ENCODE data around the gene HOXA13. TPM values are rescaled to one million over a fixed set of nuclear protein-coding genes. Genes with fewer than 3 reads are reported as not detected.

Gene HOXA13
- total and polyA plus RNA-seq, 2 donors (not counting 1 experiment from before 2014, with no cell fraction given) = not detected

DNA sequence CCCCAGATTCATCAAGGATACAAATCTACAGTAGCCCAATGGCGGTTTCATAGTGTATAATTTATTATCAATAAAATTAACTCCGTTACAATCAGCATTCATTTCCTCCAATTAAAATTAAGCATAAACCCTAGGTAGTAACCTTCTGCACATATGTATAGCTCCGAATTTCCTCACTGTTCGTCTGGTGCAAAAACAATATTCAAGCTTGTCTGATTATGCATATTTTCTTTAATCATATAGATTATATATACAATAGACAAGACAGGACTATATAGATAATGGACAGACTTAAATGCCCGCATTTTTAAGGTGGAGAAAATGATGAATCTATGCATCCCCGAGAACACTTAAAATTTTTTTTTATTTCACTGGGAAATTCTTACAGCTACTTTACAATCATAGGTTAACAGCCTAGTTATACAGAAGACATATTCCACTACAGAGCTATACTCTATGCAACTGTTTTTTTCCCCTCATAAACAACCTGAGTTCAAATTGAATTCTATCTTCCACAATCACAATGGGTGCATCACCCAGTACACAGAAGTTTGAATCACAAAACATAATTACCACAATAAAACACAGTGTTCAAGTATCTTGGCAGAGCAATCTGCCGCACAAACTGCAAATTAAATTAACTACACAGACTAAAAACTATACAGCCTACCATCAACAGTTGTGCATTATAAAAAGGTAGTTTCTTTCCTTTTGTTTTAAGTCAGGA is 37.2 kb downstream of the HOXA13 start:
- Histone ChIP-seq H3K27me3 (replicated peaks in 1 of 4; ENCODE audit: control extremely low read depth in 1 of 4, control insufficient read depth in 3 of 4, insufficient read depth in 4 of 4, low read length in 3 of 4) (peaks cover 0 to 89% (median 73%) of the 10 kb centered on the region in 4 experiments), H3K79me2 (ENCODE audit: control insufficient read depth, insufficient read depth, low read length) (no peaks in the 10 kb centered on the region), H3K4me1 (ENCODE audit: control insufficient read depth in 2 of 2, insufficient read depth in 2 of 2, low read length in 2 of 2) (peaks cover 53 to 61% of the 10 kb centered on the region in 2 donors), H3K4me3 (ENCODE audit: control extremely low read depth in 1 of 5, extremely low read depth in 1 of 5, insufficient read depth in 1 of 5, low read depth in 2 of 5, low read length in 4 of 5) (no peak overlapping the region), H3K27ac (ENCODE audit: low read length in 2 of 2) (no peak overlapping the region), H4K20me1 (ENCODE audit: control insufficient read depth, insufficient read depth, low read length, poor library complexity, severe bottlenecking) (peaks cover 4% of the 10 kb centered on the region), H3K9ac (ENCODE audit: low read length) (no peak overlapping the region), H3K4me2 (replicated peaks; ENCODE audit: low read depth, low read length, poor library complexity, severe bottlenecking) (no peak overlapping the region), H3K9me3 (ENCODE audit: control extremely low read depth in 1 of 3, control insufficient read depth in 2 of 3, insufficient read depth in 1 of 3, low read length in 2 of 3) (peaks cover 0 to 73% (median 12%) of the 10 kb centered on the region in 3 donors), H2AFZ (ENCODE audit: insufficient read depth, low read depth, low read length, poor library complexity, severe bottlenecking) (no peak overlapping the region), H3K36me3 (replicated peaks in 1 of 2; ENCODE audit: control extremely low read depth in 1 of 2, control insufficient read depth in 1 of 2, extremely low read depth in 1 of 2, insufficient read depth in 2 of 2, low read length in 1 of 2) (no peaks in the 10 kb centered on the region)
- no CpG with 5 or more reads among the region's 7 CpGs for WGBS (ENCODE audit: insufficient coverage)
- CTCF ChIA-PET = interaction anchor here (0.6 to 4.0 kb wide), 22 partner anchors 13 to 1311 kb away, joined by 3 to 122 read pairs (median 4); partner anchors contain the start of genes HOXA3, HOXA5 and HOXA6
- Mint-ChIP-seq H3K9me3 (ENCODE audit: insufficient read depth) (no peaks in the 10 kb centered on the region), H3K4me3 (no peak overlapping the region), H3K4me1 (peaks cover 33% of the 10 kb centered on the region), H3K27ac (no peak overlapping the region), H3K27me3 (peaks cover 69% of the 10 kb centered on the region)
- POLR2A ChIA-PET = no interaction called here
- DNase-seq = peak; percentile 11
- intact Hi-C loops (cut with micrococcal nuclease) = loop anchor here (5.0 to 10.0 kb wide), 3 partner anchors 888 to 1085 kb away; no protein-coding TSS in a partner anchor
- no peak for TF ChIP-seq EZH2 (IDR thresholded peaks at IDR 0.05; ENCODE audit: borderline replicate concordance, insufficient read depth, low read depth, low read length, poor library complexity, severe bottlenecking)
- TF ChIP-seq, protein P1, sequence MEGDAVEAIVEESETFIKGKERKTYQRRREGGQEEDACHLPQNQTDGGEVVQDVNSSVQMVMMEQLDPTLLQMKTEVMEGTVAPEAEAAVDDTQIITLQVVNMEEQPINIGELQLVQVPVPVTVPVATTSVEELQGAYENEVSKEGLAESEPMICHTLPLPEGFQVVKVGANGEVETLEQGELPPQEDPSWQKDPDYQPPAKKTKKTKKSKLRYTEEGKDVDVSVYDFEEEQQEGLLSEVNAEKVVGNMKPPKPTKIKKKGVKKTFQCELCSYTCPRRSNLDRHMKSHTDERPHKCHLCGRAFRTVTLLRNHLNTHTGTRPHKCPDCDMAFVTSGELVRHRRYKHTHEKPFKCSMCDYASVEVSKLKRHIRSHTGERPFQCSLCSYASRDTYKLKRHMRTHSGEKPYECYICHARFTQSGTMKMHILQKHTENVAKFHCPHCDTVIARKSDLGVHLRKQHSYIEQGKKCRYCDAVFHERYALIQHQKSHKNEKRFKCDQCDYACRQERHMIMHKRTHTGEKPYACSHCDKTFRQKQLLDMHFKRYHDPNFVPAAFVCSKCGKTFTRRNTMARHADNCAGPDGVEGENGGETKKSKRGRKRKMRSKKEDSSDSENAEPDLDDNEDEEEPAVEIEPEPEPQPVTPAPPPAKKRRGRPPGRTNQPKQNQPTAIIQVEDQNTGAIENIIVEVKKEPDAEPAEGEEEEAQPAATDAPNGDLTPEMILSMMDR (IDR thresholded peaks at IDR 0.05) = no peak
- no peak for ATAC-seq (ENCODE audit: low read depth)
